Panc1 (cell line): ENCODE results near the gene KCNB1. TPM values are rescaled to one million over a fixed set of nuclear protein-coding genes. Genes with fewer than 3 reads are reported as not detected.

Experiments used
- ATAC-seq: fragments of 200-7000 bp; cut with Tn5 transposase; 2 replicates; pipeline ENCODE4 v1.9.1; 2020; ENCODE audit warnings: mild to moderate bottlenecking, moderate library complexity
- BruUV-seq: library from RNA; stranded (reverse); fragments of 400-500 nt; replicated peaks from 2 replicates; lab custom pipeline; 2021; lab: Mats Ljungman, UMichigan
- CTCF ChIA-PET: fragments of 300-600 bp; sonication (Branson Sonifier 250); formaldehyde crosslinking; loops from one replicate; lab custom pipeline; 2022; ENCODE audit warnings: antibody characterized with exemption; lab: Charles Lee
- POLR2A ChIA-PET: fragments of 300-600 bp; sonication (Branson Sonifier 250); formaldehyde crosslinking; loops from one replicate; lab custom pipeline; 2022; ENCODE audit warnings: antibody characterized with exemption; lab: Charles Lee
- DNase-seq: peaks from one replicate; pipeline ENCODE4 v3.0.0-alpha.2; 2010; ENCODE audit warnings: low read depth, low spot score
- H3K27ac ChIP-seq: 2 replicates; pipeline ENCODE4 v1.5.1; 2011; ENCODE audit warnings: mild to moderate bottlenecking, low read length, inconsistent platforms
- H3K27me3 ChIP-seq: fragments of 200-500 bp; sonication (Bioruptor generic); 2 replicates; pipeline ENCODE4 v1.6.0; 2014; ENCODE audit warnings: low read length, inconsistent platforms; ENCODE audit not compliant: control insufficient read depth, insufficient read depth
- H3K36me3 ChIP-seq: fragments of 200-500 bp; sonication (Bioruptor generic); 2 replicates; pipeline ENCODE4 v1.5.1; 2014; ENCODE audit warnings: inconsistent platforms, mild to moderate bottlenecking, low read length, moderate library complexity; ENCODE audit not compliant: control insufficient read depth, insufficient read depth
- H3K4me1 ChIP-seq: 2 replicates; pipeline ENCODE4 v1.5.1; 2011; ENCODE audit warnings: inconsistent platforms, mild to moderate bottlenecking, low read length, moderate library complexity; ENCODE audit not compliant: control insufficient read depth, insufficient read depth
- H3K4me3 ChIP-seq, 2 experiments: 2 replicates each; pipeline ENCODE4 v1.5.1; 2011 to 2012; ENCODE audit warnings: low read depth in 2 of 2, low read length in 2 of 2, mild to moderate bottlenecking in 2 of 2, inconsistent platforms in 1 of 2, moderate library complexity in 1 of 2
- H3K9me3 ChIP-seq: fragments of 200-500 bp; sonication (Bioruptor generic); 2 replicates; pipeline ENCODE4 v1.5.1; 2014; ENCODE audit warnings: low read depth, mild to moderate bottlenecking, inconsistent platforms, low read length, moderate library complexity; ENCODE audit not compliant: control insufficient read depth, insufficient read depth
- CTCF ChIP-seq: fragments of 450-650 bp; IDR thresholded peaks from 2 replicates; pipeline ENCODE4 v1.5.1; 2017; ENCODE audit warnings: mild to moderate bottlenecking
- POLR2AphosphoS5 ChIP-seq: IDR thresholded peaks from 2 replicates; pipeline ENCODE4 v1.6.1; 2012; ENCODE audit warnings: mild to moderate bottlenecking, low read depth, low read length, moderate library complexity
- REST ChIP-seq, 2 experiments: IDR thresholded peaks; 2 replicates each; pipeline ENCODE4 v1.6.1; 2011 to 2012; ENCODE audit warnings: low read depth in 2 of 2, control low read depth in 1 of 2, low read length in 1 of 2, mild to moderate bottlenecking in 1 of 2, moderate library complexity in 1 of 2; ENCODE audit not compliant: insufficient read depth in 1 of 2
- SIN3A ChIP-seq: IDR thresholded peaks from 2 replicates; pipeline ENCODE4 v1.6.1; 2012; ENCODE audit warnings: low read depth, mild to moderate bottlenecking, low read length, moderate library complexity, borderline replicate concordance; ENCODE audit not compliant: insufficient read depth
- TCF7L2 ChIP-seq: IDR thresholded peaks from 2 replicates; pipeline ENCODE4 v1.6.1; 2011; ENCODE audit warnings: mild to moderate bottlenecking, low read depth, low read length, inconsistent platforms
- in situ Hi-C: cut with HindIII; loops from 2 replicates; pipeline ENCODE4 v1.10.0; 2016; ENCODE audit warnings: low sequenced_read_pairs, low pct_unique_long_range_greater_than_20kb
- intact Hi-C: fragments of 100-400 bp; cut with micrococcal nuclease; formaldehyde crosslinking; loops from one replicate; pipeline ENCODE4 v1.10.0; 2022; ENCODE audit not compliant: unreplicated experiment
- total RNA-seq: library from RNA; stranded (reverse); gene quantifications from one replicate; pipeline ENCODE4 v1.2.1, GENCODE V29; 2021; ENCODE audit not compliant: unreplicated experiment

KCNB1 gene
- total RNA-seq, 1 experiment from 2014 or later = 11.1 TPM

GRCh38 chr20:49505518-49505917, 23.1 kb upstream of the KCNB1 start (continued):
- TF ChIP-seq TCF7L2 = no peak

- no peak for ATAC-seq
Measured at GRCh38 chr20:49503176-49503575, 20.7 kb upstream of the KCNB1 start.

More at GRCh38 chr20:49503176-49503575, 20.7 kb upstream of the KCNB1 start:
- TF ChIP-seq TCF7L2 = no peak
- no peak for TF ChIP-seq CTCF
- no peak for TF ChIP-seq SIN3A
- TF ChIP-seq POLR2AphosphoS5 = no peak
- TF ChIP-seq REST (IDR thresholded peaks at IDR 0.05; ENCODE audit: insufficient read depth in 1 of 2, low read depth in 2 of 2, low read length in 1 of 2) = no peak
- Histone ChIP-seq H3K27me3 (no peaks in the 10 kb centered on the region), H3K9me3 (no peaks in the 10 kb centered on the region), H3K4me1 (no peaks in the 10 kb centered on the region), H3K4me3 (no peak overlapping the region), H3K27ac (no peak overlapping the region), H3K36me3 (no peaks in the 10 kb centered on the region)
- no TSS peak for BruUV-seq
- intact Hi-C loops (no loop called here), in situ Hi-C loops (no loop called here)
- CTCF ChIA-PET = no interaction called here
- no peak for DNase-seq
- POLR2A ChIA-PET = interaction anchor here (0.6 kb wide), 1 partner anchor 205 kb away, joined by 10 read pairs; no protein-coding TSS in a partner anchor
